Choroid plexus epithelial cell (primary cell): ENCODE measurements around the gene MAD1L1.

ENCODE experiments used
- DNase-seq: peaks from one replicate; pipeline ENCODE4 v3.0.0-alpha.2; 2010; ENCODE audit warnings: low read depth
- H3K4me3 ChIP-seq: 2 replicates; pipeline ENCODE4 v1.5.1; 2011; ENCODE audit warnings: low read depth, mild to moderate bottlenecking, control low read depth, low read length, moderate library complexity
- CTCF ChIP-seq: conservative IDR thresholded peaks from 2 replicates; pipeline ENCODE4 v1.5.1; 2011; ENCODE audit warnings: low read depth, mild to moderate bottlenecking, control low read depth, inconsistent platforms, low read length, moderate library complexity

Gene MAD1L1

GRCh38 chr7:1910081-1910685 is 322.6 kb downstream of the MAD1L1 start:
- no peak overlapping the region for H3K4me3 ChIP-seq
- TF ChIP-seq CTCF: no peak
- no peak for DNase-seq

GRCh38 chr7:1909476-1909875 is 323.3 kb downstream of the MAD1L1 start:
- no peak for TF ChIP-seq CTCF
- no peak for DNase-seq

GRCh38 chr7:1908823-1909420 is 323.8 kb downstream of the MAD1L1 start:
- no peak for DNase-seq
- no peak overlapping the region for H3K4me3 ChIP-seq
- no peak for TF ChIP-seq CTCF

More at GRCh38 chr7:1909476-1909875, 323.3 kb downstream of the MAD1L1 start:
- no peak overlapping the region for H3K4me3 ChIP-seq

GRCh38 chr7:1907751-1908365 is 324.9 kb downstream of the MAD1L1 start:
- no peak for DNase-seq
- TF ChIP-seq CTCF: no peak
- H3K4me3 ChIP-seq: no peak overlapping the region

- TF ChIP-seq CTCF: no peak
These were observed 325.6 kb downstream of the MAD1L1 start for GRCh38 chr7:1906988-1907745.

GRCh38 chr7:1906087-1906830 is 326.5 kb downstream of the MAD1L1 start:
- H3K4me3 ChIP-seq: no peak overlapping the region
- TF ChIP-seq CTCF: no peak
- no peak for DNase-seq

More at GRCh38 chr7:1906988-1907745, 325.6 kb downstream of the MAD1L1 start:
- DNase-seq: no peak
- H3K4me3 ChIP-seq: no peak overlapping the region
